Erythroblast (primary cell): ENCODE results near the gene KRTAP12-3.

Source experiments
- GATA1 ChIP-seq: IDR thresholded peaks from 2 replicates; pipeline ENCODE4 v1.6.1; 2011; ENCODE audit warnings: low read depth, mild to moderate bottlenecking, control low read depth, low read length, moderate library complexity
- POLR2A ChIP-seq: IDR thresholded peaks from 2 replicates; pipeline ENCODE4 v1.6.1; 2011; ENCODE audit warnings: mild to moderate bottlenecking, low read length

- no peak for TF ChIP-seq POLR2A
- no peak for TF ChIP-seq GATA1
Observed at GRCh38 chr21:44644878-44645277, 12.9 kb upstream of the KRTAP12-3 start.
